AG04450 (cell line): ENCODE measurements around the gene CAMK4. TPM values are rescaled to one million over a fixed set of nuclear protein-coding genes. Genes with fewer than 3 reads are reported as not detected.

Source experiments
- CTCF ChIA-PET: fragments of 300-600, 350-600 bp; formaldehyde crosslinking; extraction: SDS; loops from one replicate; lab custom pipeline; 2022; ENCODE audit warnings: antibody characterized with exemption, inconsistent platforms; lab: Charles Lee
- POLR2A ChIA-PET: fragments of 350-600 bp; formaldehyde crosslinking; extraction: SDS; loops from one replicate; lab custom pipeline; 2021; ENCODE audit warnings: antibody characterized with exemption, inconsistent platforms; lab: Yijun Ruan, JAX
- DNase-seq: peaks from one replicate; pipeline ENCODE4 v3.0.0-alpha.2; 2011; ENCODE audit warnings: low read depth, low spot score
- H3K27ac ChIP-seq: one replicate; pipeline ENCODE4 v1.5.1; 2012; ENCODE audit warnings: low read depth, low read length, control low read depth
- H3K27me3 ChIP-seq: one replicate; pipeline ENCODE4 v1.6.0; 2012; ENCODE audit warnings: low read length; ENCODE audit not compliant: control insufficient read depth, insufficient read depth
- H3K4me3 ChIP-seq: 2 replicates; pipeline ENCODE4 v1.5.1; 2011; ENCODE audit warnings: mild to moderate bottlenecking, low read depth, low read length, control low read depth
- H3K9me3 ChIP-seq: 2 replicates; pipeline ENCODE4 v1.5.1; 2012; ENCODE audit warnings: low read length; ENCODE audit not compliant: control insufficient read depth, insufficient read depth
- polyA plus RNA-seq: library from polyadenylated mRNA; depleted of rRNA; stranded (reverse); fragments of >200 nt; gene quantifications from 2 replicates; pipeline ENCODE4 v1.2.3, GENCODE V29; 2011
- TF ChIP-seq, protein P1 (sequence below): IDR thresholded peaks from 2 replicates; pipeline ENCODE4 v1.5.1; 2011; ENCODE audit warnings: low read depth, low read length, control low read depth, inconsistent platforms

Gene CAMK4
- polyA plus RNA-seq, 1 experiment: 3.2 TPM

DNA sequence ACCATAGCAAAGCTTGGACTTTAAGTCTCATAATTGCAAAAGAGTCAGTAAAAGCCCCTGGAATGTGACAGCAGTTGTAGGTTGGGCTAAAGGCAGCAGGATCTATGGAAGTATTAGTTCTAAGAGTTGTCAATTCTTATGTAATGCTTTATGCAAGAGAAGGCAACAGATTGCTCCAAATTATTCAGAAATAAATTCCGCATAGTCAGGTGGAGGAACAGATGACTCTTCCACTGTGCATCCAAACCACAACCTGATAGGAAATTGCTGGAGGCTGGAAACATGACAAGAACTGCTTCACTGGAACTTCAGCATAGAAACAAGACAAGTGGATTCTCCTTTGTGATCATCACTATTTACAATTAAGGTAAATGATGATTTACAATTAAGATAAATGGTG is 187.1 kb downstream of the CAMK4 start:
- TF ChIP-seq, protein P1, sequence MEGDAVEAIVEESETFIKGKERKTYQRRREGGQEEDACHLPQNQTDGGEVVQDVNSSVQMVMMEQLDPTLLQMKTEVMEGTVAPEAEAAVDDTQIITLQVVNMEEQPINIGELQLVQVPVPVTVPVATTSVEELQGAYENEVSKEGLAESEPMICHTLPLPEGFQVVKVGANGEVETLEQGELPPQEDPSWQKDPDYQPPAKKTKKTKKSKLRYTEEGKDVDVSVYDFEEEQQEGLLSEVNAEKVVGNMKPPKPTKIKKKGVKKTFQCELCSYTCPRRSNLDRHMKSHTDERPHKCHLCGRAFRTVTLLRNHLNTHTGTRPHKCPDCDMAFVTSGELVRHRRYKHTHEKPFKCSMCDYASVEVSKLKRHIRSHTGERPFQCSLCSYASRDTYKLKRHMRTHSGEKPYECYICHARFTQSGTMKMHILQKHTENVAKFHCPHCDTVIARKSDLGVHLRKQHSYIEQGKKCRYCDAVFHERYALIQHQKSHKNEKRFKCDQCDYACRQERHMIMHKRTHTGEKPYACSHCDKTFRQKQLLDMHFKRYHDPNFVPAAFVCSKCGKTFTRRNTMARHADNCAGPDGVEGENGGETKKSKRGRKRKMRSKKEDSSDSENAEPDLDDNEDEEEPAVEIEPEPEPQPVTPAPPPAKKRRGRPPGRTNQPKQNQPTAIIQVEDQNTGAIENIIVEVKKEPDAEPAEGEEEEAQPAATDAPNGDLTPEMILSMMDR: no peak
- no peaks in the 10 kb centered on the region for H3K9me3 ChIP-seq
- CTCF ChIA-PET: no interaction called here
- POLR2A ChIA-PET: no interaction called here
- H3K27ac ChIP-seq: no peak overlapping the region
- H3K4me3 ChIP-seq: no peak overlapping the region
- no peaks in the 10 kb centered on the region for H3K27me3 ChIP-seq
- DNase-seq: no peak

DNA sequence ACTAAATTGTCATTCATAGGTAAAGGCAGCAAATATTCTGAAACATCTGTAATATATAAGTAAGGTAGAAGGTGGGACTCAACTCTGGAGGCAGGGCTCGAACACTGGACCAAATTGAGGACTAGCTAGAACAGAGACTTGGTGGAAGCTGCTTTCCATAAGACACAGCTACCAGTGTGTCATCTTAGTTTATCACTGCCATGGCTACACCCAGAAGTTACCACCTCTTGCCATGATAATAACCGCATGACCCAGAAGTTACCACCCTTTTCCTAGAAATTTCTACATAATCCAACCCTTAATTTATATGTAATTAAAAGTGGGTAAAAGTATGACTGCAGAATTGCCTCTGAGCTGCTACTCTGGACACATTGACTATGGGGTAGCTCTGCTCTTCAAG is 188.4 kb downstream of the CAMK4 start:
- POLR2A ChIA-PET: no interaction called here
- Histone ChIP-seq H3K4me3 (no peak overlapping the region), H3K27me3 (no peaks in the 10 kb centered on the region), H3K9me3 (no peaks in the 10 kb centered on the region), H3K27ac (no peak overlapping the region)
- no peak for DNase-seq
- TF ChIP-seq, protein P1: no peak
- CTCF ChIA-PET: no interaction called here

DNA sequence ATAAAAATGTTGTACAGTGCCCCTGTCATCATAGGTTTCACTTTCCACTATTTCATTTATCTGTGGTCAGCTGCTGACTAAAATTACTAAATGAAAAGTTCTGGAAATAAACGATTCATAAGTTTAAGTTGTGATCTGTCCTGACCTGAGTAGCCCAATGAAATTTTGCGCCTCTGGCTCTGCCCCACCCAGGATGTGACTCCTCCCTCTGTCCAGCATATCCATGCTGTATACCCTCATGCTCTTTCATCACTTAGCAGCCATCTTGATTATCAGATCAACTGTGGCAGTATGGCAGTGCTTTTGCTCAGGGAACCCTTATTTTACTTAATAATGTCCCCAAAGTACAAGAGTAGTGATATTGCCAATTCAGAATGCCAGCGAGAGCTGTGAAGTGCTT is 190.9 kb downstream of the CAMK4 start:
- H3K9me3 ChIP-seq: no peaks in the 10 kb centered on the region
- no peak overlapping the region for H3K27ac ChIP-seq
- ChIA-PET CTCF (no interaction called here), POLR2A (no interaction called here)
- no peaks in the 10 kb centered on the region for H3K27me3 ChIP-seq
- no peak overlapping the region for H3K4me3 ChIP-seq
- TF ChIP-seq, protein P1: no peak
- DNase-seq: no peak

DNA sequence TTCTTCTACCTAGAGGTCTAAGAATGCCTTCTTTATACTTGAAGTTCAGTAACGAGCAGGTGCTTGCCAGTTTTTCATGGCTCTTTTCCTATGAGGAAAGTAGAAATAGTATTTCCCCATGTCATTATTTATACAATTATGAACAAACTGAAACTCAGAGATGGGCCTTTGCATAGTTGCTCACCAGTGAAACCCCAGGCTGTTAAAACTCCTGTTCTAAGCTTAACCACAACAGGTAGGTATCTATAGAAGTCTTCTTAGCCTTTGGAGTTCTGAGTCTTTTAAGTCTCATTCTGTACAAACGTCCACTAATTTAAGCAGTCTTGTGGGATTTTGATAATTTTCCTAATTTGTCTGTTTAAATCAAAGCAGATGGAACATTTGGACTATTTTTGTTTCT is 198.1 kb downstream of the CAMK4 start:
- no peak overlapping the region for H3K27ac ChIP-seq
- H3K27me3 ChIP-seq: no peaks in the 10 kb centered on the region
- ChIA-PET POLR2A (no interaction called here), CTCF (no interaction called here)
- no peak overlapping the region for H3K4me3 ChIP-seq
- no peaks in the 10 kb centered on the region for H3K9me3 ChIP-seq
- DNase-seq: no peak
- TF ChIP-seq, protein P1: no peak

DNA sequence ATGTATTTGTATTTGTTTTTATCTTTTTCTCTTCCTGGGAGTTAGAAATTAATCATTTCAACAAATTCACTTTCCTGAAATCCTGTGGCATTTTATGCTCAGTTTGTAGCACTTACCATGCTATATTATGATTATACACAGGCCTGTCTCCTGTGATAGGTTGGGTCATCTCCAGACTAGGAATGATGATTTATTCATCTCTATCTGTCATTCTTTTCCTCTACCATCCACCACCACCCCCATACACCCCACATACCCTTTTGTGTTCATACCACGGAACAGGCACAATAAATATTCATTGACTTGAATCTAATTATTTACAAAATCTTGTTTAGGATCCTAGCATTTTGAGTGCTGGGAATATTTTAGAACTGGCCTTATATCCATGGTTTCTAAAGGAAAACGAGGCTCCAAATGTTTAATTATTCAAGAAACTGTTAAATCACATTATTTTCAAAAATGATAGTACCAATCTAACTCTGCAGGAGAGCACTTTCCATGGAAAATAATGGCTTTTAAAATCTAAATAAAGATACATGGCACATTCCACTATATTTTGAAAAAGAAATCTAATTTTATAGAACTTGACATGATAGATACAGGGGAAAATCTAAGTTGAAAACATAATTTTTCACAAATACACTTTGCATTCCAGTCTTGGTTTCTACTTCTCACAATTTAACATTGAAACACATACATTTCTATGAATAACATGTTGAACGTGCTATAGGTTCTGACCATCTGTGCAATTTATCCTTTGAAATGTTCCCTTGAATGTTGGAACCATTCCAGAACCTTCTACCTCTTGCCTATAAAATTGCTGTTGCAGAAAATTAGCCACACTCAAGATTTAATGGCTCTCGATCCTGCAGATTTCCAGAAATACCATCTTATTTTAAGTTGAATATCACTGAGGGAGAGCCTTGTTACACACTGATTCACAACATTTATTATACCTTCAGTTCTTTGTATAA is 198.8 kb downstream of the CAMK4 start:
- Histone ChIP-seq H3K4me3 (no peak overlapping the region), H3K9me3 (no peaks in the 10 kb centered on the region), H3K27ac (no peak overlapping the region), H3K27me3 (no peaks in the 10 kb centered on the region)
- TF ChIP-seq, protein P1: no peak
- CTCF ChIA-PET: no interaction called here
- DNase-seq: no peak
- POLR2A ChIA-PET: no interaction called here
